Measurements from ENCODE around the gene SLC44A3.

DNA sequence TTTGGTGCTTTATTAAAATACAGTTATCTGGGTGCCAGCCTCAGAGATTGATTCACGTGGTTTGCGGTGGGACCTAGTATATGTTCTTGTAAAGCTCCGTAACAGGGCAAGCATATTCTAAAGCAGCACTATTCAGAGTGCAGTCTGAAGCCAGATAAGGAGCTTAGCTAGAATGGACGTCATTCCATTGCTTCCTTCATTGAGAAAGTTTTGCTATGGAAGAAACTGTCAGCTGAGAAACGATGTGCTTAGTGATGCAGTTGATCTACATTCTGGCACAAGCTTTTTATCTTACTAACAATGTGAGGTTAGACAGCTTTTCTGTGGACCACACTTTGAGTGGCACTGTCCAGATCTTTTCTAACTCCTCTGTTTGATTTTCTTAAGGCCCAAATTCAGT is 26.2 kb downstream of the SLC44A3 start:
- TF ChIP-seq, protein P1, sequence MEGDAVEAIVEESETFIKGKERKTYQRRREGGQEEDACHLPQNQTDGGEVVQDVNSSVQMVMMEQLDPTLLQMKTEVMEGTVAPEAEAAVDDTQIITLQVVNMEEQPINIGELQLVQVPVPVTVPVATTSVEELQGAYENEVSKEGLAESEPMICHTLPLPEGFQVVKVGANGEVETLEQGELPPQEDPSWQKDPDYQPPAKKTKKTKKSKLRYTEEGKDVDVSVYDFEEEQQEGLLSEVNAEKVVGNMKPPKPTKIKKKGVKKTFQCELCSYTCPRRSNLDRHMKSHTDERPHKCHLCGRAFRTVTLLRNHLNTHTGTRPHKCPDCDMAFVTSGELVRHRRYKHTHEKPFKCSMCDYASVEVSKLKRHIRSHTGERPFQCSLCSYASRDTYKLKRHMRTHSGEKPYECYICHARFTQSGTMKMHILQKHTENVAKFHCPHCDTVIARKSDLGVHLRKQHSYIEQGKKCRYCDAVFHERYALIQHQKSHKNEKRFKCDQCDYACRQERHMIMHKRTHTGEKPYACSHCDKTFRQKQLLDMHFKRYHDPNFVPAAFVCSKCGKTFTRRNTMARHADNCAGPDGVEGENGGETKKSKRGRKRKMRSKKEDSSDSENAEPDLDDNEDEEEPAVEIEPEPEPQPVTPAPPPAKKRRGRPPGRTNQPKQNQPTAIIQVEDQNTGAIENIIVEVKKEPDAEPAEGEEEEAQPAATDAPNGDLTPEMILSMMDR (IDR thresholded peaks at IDR 0.05), result no peak
- no peak for TF ChIP-seq POLR2A (IDR thresholded peaks at IDR 0.05)

All from stomach (tissue), 4 donors.